ENCODE results near the gene ELN.
"Not testable (repeated sequence)": the region's sequence is repeated elsewhere in the genome, so short reads cannot be mapped to it uniquely, and the experiment has no call there.

DNA sequence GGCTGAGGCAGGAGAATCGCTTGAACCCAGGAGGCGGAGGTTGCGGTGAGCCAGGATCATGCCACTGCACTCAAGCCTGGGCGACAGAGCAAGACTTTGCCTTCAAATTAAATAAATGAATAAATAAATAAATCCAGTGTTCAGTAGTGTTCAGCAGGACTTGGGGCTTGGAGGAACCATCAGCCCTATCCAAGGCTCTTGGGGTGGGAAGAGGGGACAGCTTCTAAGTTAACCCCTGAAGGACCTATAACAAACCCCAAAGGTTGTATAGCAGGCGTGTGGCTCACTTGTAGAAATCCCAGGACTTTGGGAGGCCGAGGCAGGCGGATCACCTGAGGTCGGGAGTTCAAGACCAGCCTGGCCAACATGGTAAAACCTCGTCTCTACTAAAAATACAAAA is 48.3 kb upstream of the ELN start:
- TF ChIP-seq, protein P1, sequence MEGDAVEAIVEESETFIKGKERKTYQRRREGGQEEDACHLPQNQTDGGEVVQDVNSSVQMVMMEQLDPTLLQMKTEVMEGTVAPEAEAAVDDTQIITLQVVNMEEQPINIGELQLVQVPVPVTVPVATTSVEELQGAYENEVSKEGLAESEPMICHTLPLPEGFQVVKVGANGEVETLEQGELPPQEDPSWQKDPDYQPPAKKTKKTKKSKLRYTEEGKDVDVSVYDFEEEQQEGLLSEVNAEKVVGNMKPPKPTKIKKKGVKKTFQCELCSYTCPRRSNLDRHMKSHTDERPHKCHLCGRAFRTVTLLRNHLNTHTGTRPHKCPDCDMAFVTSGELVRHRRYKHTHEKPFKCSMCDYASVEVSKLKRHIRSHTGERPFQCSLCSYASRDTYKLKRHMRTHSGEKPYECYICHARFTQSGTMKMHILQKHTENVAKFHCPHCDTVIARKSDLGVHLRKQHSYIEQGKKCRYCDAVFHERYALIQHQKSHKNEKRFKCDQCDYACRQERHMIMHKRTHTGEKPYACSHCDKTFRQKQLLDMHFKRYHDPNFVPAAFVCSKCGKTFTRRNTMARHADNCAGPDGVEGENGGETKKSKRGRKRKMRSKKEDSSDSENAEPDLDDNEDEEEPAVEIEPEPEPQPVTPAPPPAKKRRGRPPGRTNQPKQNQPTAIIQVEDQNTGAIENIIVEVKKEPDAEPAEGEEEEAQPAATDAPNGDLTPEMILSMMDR (conservative IDR thresholded peaks at IDR 0.05; ENCODE audit: low read depth, low read length): not testable (repeated sequence)
- not testable (repeated sequence) for TF ChIP-seq EZH2 (IDR thresholded peaks at IDR 0.05; ENCODE audit: borderline replicate concordance, low read depth, low read length, poor library complexity, severe bottlenecking)
